GM12892 (cell line): ENCODE measurements around the gene FHL3.

ENCODE experiments used
- POLR2A ChIP-seq: IDR thresholded peaks from 2 replicates; pipeline ENCODE4 v1.6.1; 2011; ENCODE audit warnings: low read depth, low read length, control low read depth
- POLR2AphosphoS5 ChIP-seq: IDR thresholded peaks from 2 replicates; pipeline ENCODE4 v1.6.1; 2011; ENCODE audit warnings: low read depth, low read length, control low read depth

- TF ChIP-seq POLR2AphosphoS5 (no peak), POLR2A (peak; percentile 58; the same call in 1 of the 2 replicates)
These were observed at the start of gene FHL3 for GRCh38 chr1:38005195-38006007.
